NCI-H146 treated with DMSO at 0.1 percent for 48 hours (cell line): ENCODE results near the gene NOCT.
"Not testable (repeated sequence)": the region's sequence is repeated elsewhere in the genome, so short reads cannot be mapped to it uniquely, and the experiment has no call there.

Experiments used
- DNase-seq: peaks from one replicate; lab custom pipeline; 2025; ENCODE audit not compliant: unreplicated experiment; lab: John Stamatoyannopoulos, UW

Gene NOCT, protein sequence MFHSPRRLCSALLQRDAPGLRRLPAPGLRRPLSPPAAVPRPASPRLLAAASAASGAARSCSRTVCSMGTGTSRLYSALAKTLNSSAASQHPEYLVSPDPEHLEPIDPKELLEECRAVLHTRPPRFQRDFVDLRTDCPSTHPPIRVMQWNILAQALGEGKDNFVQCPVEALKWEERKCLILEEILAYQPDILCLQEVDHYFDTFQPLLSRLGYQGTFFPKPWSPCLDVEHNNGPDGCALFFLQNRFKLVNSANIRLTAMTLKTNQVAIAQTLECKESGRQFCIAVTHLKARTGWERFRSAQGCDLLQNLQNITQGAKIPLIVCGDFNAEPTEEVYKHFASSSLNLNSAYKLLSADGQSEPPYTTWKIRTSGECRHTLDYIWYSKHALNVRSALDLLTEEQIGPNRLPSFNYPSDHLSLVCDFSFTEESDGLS

DNA sequence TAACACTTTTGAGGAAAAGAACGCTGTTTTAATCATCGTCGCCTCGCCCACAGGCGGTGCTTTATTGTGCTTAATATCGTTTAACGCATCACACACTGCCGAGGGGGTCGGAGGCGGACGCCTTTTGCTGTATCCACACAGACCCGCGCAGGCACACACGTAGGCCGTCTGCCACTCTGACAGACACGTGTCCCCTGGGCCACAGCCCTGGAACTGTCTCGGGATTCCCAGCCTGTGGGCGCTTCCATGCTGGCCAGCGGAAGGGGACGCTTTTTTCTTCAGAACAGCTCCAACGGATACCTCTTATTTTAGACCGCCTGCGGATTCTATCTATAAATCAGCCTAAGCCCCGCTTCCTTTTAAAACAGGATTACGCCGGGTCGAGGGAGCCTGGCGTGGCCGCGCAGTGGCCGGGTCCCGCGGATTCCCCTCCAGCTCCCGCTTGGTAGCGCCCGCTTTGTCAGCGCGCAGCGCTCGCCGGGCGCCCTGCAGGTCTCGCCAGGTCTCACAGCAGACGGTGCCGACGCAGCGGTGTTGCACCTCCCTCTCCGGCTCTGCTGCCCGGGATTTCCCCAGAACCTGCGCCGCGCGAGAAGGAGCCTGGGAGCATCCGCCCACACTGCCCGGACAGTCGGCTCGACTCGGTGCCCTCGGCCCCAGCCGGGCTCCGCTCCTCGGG, at the start of gene NOCT:
Gene NOCT (plus strand): TSS at position 513 of the 679 bp plus-strand sequence. CDS start 201 bp downstream, outside the sequence.
- DNase-seq, result peak; percentile 53

DNA sequence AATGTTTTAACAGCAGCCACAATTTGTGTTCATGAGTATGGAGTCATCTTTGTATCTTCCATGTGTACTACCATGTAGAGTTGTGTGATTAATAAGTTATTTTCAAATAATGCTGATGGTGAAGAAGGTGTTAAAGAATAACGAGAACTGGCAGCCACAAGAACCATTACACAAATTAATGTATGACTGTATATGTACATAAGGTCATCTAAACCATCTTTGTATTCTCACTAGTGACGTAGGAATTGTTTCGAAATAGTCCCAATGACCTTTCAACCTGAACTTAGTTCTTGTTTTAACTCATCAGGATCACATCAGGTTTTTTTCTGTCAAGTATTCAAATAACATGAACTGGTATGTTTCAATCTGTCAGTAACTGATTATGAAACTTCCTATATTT, 48.3 kb upstream of the NOCT start:
- DNase-seq, result no peak

DNA sequence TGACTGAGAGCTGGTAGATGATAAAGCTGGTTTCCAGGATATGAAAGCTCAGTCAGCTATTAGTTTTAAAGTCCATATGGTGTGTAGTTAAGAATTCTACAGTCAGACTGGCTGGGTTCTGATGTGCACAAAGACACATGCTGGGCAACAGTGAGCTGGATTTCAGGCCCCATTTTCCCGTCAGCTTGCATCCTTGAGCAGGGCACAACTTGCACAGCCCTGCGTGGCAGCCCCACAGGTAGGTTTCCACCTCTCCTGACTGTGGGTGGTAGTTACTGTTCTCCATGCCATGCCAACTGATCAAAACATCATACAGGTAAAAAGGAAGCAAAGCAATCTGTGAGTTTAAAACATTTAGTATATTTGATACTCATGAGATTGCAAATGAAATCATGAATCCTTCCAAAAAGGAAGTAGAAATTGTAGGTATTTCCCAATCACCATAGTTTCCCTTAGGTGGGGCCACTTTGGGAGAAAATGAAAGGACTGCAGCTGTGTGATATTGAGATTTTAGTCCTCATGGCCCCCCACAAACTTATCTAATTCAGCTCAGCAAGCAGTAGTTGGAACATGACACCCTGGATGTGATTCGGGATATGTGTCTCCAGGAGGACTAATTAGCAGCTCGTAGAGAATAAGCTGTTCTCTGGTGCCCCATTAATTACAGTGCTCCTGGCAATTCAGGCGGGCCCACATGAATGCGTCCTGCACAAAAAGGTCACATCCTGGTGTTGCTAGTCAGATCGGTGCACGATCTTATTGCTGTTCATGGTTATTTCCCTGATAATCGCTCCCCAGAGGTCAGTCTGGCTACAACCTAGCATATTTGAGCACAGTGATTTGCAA, 42.4 kb upstream of the NOCT start:
- DNase-seq, result peak; percentile 66

DNA sequence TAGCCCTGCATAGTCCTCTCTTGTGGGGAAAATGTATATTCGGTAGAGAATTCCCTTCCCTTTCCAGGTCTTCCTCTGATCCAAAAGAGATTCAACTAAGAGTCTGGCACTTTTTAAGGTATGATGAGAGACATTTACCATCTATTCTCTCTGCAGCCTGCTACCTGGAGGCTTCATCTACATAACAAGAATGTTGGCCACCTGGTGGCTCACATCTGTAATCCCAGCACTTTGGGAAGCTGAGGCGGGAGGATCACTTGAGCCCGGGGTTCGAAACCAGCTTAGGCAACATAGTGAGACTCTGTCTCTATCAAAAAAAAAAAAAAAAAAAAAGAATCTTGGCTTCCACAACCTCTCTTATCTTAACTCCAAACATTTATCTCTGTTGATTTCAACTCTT, 40.4 kb upstream of the NOCT start:
- DNase-seq, result no peak

DNA sequence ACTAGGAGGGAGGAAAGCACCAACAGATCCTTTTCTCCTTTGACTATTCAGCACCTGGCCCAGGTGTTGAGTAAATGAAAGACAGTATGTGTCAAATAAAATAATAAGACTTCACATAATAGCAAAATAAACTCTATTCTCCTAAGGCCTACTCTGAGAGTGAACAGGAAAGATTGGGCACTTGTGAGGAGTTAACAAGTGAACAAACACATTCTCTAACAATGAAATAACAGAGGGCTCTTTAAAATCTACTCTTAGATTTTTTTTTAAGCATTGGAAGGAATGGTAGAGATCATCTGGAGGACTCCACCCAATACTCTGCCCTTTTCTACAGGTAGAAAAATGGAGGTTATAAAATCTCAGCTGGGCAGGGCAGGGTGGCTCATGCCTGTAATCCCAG, 39.1 kb upstream of the NOCT start:
- no peak for DNase-seq

DNA sequence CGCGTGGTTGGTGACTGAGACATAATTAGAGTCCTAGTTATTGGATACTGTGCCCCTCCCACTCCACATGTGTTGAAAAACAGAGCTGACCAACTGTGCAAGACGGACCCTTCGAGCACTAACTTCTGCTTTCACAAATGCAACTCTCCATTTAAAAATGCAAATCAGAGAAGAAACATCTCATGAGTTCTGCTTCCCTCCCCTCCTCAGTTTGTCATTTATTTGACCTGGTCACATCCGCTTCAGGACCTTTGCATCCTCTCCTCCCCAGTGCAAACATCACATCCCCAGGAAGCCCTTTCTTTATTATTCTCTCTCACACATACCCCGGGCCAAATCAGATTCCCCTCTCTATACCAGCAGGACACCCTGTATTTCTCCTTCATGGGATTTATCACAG, 38.1 kb upstream of the NOCT start:
- no peak for DNase-seq

DNA sequence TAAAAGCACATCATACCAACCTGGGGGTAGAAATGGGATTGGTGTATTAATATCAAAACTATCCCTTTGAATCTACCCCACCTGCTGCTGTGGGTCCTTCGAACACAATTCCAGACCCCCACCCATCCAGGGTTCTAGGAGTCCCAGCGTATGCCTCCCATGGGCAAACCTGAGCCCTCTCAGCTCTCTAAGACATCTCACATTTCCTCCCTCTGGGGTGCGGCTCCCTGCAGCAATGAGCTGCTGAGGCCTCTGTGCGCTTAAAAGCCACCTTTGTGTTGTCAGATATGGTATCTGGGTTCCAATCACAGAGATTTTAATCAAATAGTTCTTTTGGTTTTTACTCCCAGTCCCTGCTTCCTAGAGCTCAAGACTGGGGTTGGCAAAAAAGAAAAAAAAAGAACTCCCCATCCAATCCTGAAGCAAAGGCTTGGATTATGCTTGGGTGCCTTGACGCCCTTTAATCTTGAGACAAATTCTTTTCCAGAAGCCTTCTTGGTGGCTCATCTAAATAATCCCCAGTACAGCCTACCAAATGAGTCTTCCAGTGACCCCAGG, 37.5 kb upstream of the NOCT start:
- DNase-seq, result no peak

DNA sequence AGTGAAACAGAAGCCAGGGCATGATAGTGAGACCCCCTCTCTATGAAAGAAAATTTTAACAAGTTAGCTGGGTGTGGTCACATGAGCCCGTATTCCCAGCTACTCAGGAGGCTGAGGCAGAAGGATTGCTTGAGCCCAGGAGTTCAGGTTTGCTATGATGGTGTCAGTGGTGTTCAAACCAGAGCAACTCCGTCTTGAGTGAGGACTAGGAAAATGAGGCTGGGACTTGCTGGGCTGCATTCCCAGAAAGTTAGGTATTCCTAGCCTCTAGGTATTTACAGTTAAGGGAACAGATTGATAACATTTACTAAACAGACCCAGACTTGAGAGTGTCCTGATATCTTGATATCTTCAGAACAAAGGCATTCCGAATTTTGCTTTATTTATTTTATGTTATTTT, 37.0 kb upstream of the NOCT start:
- no peak for DNase-seq

DNA sequence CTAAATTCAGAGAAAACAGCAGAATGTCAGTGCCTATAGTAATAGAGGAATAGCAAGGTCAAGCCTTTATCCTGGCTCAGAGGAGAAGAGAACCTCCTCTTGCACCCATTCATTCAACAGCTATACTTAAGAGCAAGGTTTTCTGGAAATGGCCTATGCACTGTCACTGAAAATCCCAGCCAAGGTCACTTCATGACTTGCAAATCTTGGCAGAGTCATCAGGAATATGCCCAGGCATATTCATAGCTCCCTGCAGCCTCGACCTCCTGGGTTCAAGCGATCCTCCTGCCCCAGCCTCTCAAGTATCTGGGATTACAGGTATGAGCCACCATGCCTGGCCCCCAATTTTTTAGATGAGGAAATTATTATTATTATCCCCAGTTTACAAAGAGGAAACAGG, 35.8 kb upstream of the NOCT start:
- no peak for DNase-seq

DNA sequence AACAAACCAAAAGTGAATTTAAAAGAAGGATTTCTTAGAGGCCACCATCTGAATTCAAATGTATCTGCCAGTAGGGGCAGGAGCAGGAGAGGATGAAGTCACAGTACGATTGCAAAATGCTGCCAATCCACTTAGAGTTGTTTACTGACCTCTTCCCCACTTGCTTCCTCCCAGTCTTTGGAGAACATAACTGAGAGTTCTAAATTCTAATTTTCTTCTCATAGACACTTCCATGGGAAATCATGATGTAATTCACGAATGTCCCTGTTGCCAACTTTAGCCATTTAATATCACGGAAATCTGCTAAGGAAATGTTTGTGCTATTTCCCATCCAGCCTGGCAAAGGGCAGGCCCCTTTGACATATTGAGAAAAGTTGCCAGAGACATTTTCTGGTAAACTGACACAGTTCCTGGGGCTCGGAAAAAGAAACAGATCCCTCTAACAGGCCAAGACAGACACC, 33.6 kb upstream of the NOCT start:
- DNase-seq, result no peak

DNA sequence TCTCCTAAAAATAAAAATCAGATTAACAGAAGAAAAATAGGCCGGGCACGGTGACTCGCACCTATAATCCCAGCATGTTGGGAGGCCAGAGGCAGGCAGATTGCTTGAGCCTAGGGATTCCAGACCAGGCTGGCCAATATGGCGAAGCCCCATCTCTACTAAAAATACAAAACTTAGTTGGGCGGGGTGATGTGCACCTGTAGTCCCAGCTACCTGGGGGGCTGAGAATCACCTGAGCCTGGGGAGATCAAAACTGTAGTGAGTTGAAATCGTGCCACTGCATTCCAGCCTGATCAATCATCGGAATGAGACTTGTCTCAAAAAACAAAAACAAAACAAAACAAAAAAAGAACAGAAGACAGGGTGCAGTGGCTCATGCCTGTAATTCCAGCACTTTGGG, 32.8 kb upstream of the NOCT start:
- DNase-seq, result no peak

DNA sequence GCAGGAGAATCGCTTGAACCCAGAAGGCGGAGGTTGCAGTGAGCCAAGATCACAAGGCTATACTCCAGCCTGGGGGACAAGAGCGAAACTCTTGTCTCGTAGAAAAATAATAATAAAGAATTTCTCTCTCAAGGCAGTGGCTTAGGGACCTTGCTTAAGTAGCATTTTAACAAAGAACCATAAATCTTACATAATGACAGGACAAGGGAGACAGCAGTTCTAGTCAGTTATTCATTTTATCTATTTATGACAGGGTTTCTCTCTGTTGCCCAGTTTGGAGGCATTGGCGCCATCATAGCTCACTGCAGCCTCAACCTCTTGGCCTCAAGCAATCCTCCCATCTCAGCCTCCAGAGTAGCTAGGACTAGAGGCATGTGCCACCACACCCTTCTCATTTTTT, 31.9 kb upstream of the NOCT start:
- DNase-seq, result no peak

DNA sequence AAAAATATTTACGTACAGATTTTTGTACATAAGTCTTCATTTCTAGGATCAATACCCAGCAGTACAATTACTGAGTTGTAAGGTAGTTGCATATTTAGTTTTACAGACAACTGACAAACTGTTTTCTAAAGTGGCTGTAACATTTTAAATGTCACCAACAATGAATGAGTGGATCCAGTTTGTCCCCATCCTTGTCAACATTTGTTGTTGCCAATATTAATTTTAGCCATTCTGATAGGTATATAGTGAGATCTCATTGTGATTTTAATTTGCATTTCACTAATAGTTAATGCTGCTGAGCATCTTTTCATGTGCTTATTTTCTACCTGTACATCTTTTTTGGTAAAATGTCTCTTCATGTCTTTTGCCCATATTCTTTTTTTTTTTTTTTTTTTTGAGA, 30.9 kb upstream of the NOCT start:
- DNase-seq, result no peak

DNA sequence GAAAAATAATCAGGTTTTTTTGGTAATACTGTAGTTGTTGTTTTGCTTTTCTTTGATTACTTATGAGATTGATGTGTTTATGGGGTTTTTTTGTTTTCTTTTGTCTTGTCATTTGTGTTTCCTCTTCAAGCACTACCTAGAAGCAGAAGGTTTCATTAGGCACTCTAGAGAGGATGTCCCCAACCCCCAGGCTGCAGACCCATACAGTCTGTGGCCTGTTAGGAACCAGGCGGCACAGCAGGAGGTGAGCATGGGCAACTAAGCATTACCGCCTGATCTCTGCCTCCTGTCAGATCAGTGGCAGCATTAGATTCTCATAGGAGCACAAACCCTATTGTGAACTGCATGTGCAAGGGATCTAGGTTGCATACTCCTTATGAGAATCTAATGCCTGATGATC, 22.9 kb upstream of the NOCT start:
- DNase-seq, result no peak

DNA sequence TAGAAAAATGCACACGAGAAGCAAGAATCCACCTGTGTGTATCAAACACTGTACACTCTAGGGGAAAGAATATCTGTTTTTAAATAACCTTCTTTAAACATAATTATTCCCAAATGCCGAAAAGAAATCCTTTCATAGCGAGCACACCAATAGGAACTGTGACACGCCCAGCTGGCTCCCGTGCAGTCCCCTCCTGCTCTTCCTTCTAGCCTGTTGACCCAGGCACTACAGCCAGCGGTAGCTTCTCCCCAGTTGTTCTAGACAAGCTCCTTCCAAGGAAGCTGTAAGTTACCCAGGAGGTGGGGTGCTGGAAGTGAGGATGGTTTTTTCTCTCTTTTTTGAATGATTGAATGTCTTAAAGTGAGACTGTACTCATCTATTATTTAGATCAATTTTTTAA, 19.5 kb upstream of the NOCT start:
- DNase-seq, result no peak

DNA sequence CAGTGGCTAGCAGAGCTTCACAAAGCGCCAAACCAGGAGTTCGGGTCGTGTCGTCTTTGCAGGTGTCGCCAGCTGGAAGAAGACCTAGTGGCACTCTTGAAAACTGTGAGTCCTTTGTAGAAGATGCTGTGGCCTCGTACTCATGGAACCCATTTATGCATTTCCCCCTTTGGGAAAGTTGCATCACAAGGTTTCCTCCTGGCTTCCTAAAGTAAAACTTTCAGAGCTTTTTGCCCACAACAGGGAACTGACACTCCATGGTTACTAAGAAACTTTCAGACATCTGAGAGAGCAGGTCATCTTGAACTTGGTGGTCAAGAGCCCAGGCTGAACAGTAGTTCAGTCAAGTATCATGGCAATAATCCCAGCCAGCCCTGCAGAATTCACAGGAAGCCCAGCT, 15.9 kb upstream of the NOCT start:
- DNase-seq, result no peak

DNA sequence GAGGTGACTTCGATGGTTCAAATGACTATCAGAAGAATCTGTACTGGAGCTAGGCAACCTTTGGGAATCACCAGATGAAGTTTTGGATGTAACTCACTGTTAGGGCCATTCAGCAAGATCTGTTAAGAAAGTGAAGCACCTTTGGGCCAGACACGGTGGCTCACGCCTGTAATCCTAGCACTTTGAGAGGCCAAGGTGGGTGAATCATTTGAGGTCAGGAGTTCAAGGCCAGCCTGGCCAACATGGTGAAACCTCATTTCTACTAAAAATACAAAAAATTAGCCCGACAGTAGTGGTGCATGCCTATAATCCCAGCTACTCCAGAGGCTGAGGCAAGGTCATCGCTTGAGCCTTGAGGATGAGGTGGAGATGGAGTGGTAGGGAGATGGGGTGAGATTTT, 15.4 kb upstream of the NOCT start:
- not testable (repeated sequence) for DNase-seq

DNA sequence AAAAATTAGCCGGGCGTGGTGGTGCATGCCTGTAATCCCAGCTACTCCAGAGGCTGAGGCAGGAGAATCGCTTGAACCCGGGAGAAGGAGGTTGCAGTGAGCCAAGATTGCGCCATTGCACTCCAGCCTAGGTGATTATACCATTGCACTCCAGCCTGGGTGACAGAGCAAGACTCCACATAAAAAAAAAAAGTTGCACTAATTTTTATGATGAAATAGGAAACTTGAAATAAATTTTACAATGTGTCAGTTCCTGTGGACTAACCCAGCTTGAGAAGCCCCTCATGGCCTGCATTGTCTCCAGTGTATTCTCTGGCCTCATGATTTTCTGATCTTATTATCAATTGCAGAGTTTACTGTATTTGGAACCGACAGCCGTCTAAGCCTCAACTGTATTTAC, 14.2 kb upstream of the NOCT start:
- DNase-seq, result not testable (repeated sequence)

DNA sequence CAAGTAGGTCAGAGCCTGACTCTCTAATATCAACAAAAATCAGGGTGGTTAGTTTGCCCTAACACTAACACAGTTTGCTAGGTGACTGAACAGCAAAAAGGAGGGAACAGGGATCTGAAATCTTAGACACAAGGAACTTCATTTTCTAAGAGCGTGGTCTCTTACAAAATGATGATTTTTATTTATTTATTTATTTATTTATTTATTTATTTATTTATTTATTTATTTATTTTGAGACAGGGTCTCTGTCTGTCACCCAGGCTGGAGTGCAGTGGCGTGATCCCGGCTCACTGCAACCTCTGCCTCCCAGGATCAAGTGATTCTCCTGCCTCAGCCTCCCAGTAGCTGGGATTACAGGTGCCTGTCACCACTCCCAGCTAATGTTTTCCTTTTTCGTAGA, 11.9 kb upstream of the NOCT start:
- DNase-seq, result not testable (repeated sequence)

DNA sequence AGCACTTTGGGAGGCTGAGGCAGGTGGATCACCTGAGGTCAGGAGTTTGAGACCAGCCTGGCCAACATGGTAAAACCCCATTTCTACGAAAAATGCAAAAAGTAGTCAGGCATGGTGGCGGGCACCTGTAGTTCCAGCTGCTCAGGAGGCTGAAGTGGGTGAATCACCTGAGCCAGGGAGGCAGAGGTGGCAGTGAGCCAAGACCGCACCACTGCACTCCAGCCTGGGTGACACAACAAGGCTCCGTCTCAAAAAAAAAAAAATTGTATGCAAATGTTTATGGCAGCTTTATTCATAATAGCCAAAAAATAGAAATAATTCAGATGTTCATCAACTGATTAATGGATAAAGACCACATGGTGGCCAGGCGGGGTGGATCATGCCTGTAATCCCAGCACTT, 9.8 kb upstream of the NOCT start:
- DNase-seq, result no peak

DNA sequence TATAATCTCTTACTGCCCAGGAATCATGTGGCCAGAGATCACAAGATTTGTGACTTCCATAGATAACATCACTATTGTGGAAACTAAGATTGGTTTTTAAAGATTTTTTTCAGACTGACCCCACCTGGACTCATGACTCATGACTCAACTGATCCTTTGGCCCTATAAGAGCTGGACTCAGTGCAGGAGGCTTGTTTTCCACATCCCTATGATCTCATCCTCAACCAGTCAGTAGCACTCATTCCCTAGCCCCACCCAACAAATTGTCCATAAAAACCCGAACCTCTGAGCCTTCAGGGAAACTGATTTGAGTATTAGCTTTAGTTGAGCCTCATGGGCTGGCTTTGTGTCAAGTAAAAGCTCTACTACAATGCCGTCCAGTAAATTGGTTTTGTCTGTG, 7.9 kb upstream of the NOCT start:
- no peak for DNase-seq
